OCI-LY7 (cell line): ENCODE results near the gene CFAP141. TPM values are rescaled to one million over a fixed set of nuclear protein-coding genes. Genes with fewer than 3 reads are reported as not detected.

Source experiments
- Bru-seq: library from RNA; stranded (reverse); fragments of 400-500 nt; gene quantifications from one replicate; lab custom pipeline; 2021; lab: Mats Ljungman, UMichigan
- BruChase-seq, 2 experiments: library from RNA; stranded (reverse); fragments of 400-500 nt; gene quantifications; one replicate each; lab custom pipeline; 2021; lab: Mats Ljungman, UMichigan
- BruUV-seq: library from RNA; stranded (reverse); fragments of 400-500 nt; replicated peaks from 2 replicates; lab custom pipeline; 2021; lab: Mats Ljungman, UMichigan
- CTCF ChIA-PET: fragments of 300-600 bp; sonication (Branson Sonifier 250); formaldehyde crosslinking; loops from one replicate; lab custom pipeline; 2022; ENCODE audit warnings: antibody characterized with exemption; ENCODE audit not compliant: unreplicated experiment; lab: Charles Lee
- POLR2A ChIA-PET: fragments of 300-600 bp; sonication (Branson Sonifier 250); formaldehyde crosslinking; loops from one replicate; lab custom pipeline; 2022; ENCODE audit warnings: antibody characterized with exemption; lab: Charles Lee
- DNase-seq: peaks from one replicate; pipeline ENCODE4 v3.0.0-alpha.2; 2015; ENCODE audit warnings: low spot score
- H2AFZ ChIP-seq: fragments of 200-600 bp; sonication (generic), shearing (Covaris generic); 2 replicates; pipeline ENCODE4 v1.6.1; 2014; ENCODE audit warnings: mild to moderate bottlenecking, antibody characterized with exemption, low read length, moderate library complexity
- H3K27ac ChIP-seq: fragments of 200-600 bp; sonication (generic); 2 replicates; pipeline ENCODE4 v1.5.1; 2014; ENCODE audit warnings: mixed run types, low read depth, mild to moderate bottlenecking, moderate library complexity, low read length, inconsistent platforms; ENCODE audit not compliant: poor library complexity, severe bottlenecking
- H3K36me3 ChIP-seq: fragments of 200-600 bp; sonication (generic); 2 replicates; pipeline ENCODE4 v1.6.1; 2014; ENCODE audit warnings: mild to moderate bottlenecking, antibody characterized with exemption, low read length, moderate library complexity, mixed read lengths; ENCODE audit not compliant: insufficient read depth
- H3K4me1 ChIP-seq: fragments of 200-600 bp; sonication (generic); 2 replicates; pipeline ENCODE4 v1.5.1; 2014; ENCODE audit warnings: mild to moderate bottlenecking, low read length; ENCODE audit not compliant: insufficient read depth, poor library complexity, severe bottlenecking
- H3K4me2 ChIP-seq: fragments of 200-600 bp; sonication (generic); 2 replicates; pipeline ENCODE4 v1.6.1; 2014; ENCODE audit warnings: mild to moderate bottlenecking, low read length
- H3K4me3 ChIP-seq: fragments of 200-600 bp; sonication (generic); 2 replicates; pipeline ENCODE4 v1.5.1; 2014; ENCODE audit warnings: mild to moderate bottlenecking, low read depth, low read length; ENCODE audit not compliant: poor library complexity, severe bottlenecking
- H3K79me2 ChIP-seq: fragments of 200-600 bp; sonication (generic); 2 replicates; pipeline ENCODE4 v1.6.1; 2016; ENCODE audit warnings: low read depth, mild to moderate bottlenecking, low read length, moderate library complexity, mixed read lengths; ENCODE audit not compliant: insufficient read depth
- H3K9me2 ChIP-seq: fragments of 200-600 bp; sonication (generic); 2 replicates; pipeline ENCODE4 v1.6.1; 2016; ENCODE audit warnings: mild to moderate bottlenecking, low read length, mixed read lengths; ENCODE audit not compliant: insufficient read depth
- H3K9me3 ChIP-seq: fragments of 200-600 bp; sonication (generic); 2 replicates; pipeline ENCODE4 v1.6.1; 2014; ENCODE audit warnings: mild to moderate bottlenecking, mixed run types, low read length, mixed read lengths
- H4K20me1 ChIP-seq: fragments of 200-600 bp; sonication (generic); 2 replicates; pipeline ENCODE4 v1.6.1; 2014; ENCODE audit warnings: mild to moderate bottlenecking, antibody characterized with exemption, low read length, moderate library complexity, mixed read lengths; ENCODE audit not compliant: insufficient read depth
- EZH2phosphoT487 ChIP-seq: fragments of 200-600 bp; sonication (generic); IDR thresholded peaks from 2 replicates; pipeline ENCODE4 v1.6.1; 2018; ENCODE audit warnings: low read depth, borderline replicate concordance, mild to moderate bottlenecking, mixed run types, antibody characterized with exemption, low read length, moderate library complexity, mixed read lengths
- intact Hi-C: fragments of 100-400 bp; cut with micrococcal nuclease; formaldehyde crosslinking; loops from one replicate; pipeline ENCODE4 v1.10.0; 2022; ENCODE audit not compliant: unreplicated experiment
- long read RNA-seq: library from polyadenylated mRNA; stranded (forward); transcript quantifications from one replicate; pipeline ENCODE4 v2.0.0, GENCODE V29; 2022
- total RNA-seq, 2 experiments: library from RNA; depleted of rRNA in 1 of 2; stranded (reverse); fragments of >200 nt in 1 of 2; shearing (Covaris generic) in 1 of 2; gene quantifications; 2 replicates each; pipeline ENCODE4 v1.2.3, GENCODE V29; 2014 to 2022
- TF ChIP-seq, protein P1 (sequence below): fragments of 200-600 bp; sonication (generic); conservative IDR thresholded peaks from 2 replicates; pipeline ENCODE4 v1.5.1; 2014; ENCODE audit warnings: mild to moderate bottlenecking, antibody characterized with exemption, low read length, moderate library complexity, mixed read lengths

Gene CFAP141
- total RNA-seq (2014; rRNA removed; shearing (Covaris generic)) (not detected in 2 replicates), total RNA-seq (2022) (not detected in 2 replicates), Bru-seq, nascent RNA (percentile 39 among the genes with signal in this experiment), BruChase-seq, experiment 1, labeled RNA remaining after a 6-hour chase (percentile 40 among the genes with signal in this experiment), BruChase-seq, experiment 2, labeled RNA remaining after a 2-hour chase (percentile 37 among the genes with signal in this experiment)
- long read RNA-seq: 0 reads

DNA sequence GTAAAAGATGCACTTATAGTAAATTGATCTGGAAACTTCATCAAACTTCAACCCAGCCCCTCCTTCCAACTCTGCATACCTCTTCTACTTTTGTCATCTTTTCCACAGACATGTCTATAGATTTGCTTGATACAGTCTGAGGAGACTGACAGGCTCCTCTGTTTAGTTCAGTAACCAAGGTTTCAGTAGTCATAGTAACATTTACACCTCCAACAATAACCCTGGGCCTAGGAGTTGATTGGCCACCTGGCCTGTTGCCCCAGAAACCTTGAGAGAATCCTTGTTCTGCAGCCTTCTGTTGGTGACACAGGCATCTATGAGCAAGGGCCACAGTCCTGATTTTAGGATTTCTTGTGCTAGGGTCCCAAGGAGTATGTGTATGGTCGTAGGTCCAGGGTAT lies at the start of gene CFAP141:
Gene CFAP141, minus strand, starts transcription at position 138 of the 400 bp plus-strand sequence. Its CDS starts 26 bp downstream, at position 112.
- H3K27ac ChIP-seq: no peak within 1 kb of the TSS
- H3K4me2 ChIP-seq: no peak within 1 kb of the TSS
- TF ChIP-seq, protein P1, sequence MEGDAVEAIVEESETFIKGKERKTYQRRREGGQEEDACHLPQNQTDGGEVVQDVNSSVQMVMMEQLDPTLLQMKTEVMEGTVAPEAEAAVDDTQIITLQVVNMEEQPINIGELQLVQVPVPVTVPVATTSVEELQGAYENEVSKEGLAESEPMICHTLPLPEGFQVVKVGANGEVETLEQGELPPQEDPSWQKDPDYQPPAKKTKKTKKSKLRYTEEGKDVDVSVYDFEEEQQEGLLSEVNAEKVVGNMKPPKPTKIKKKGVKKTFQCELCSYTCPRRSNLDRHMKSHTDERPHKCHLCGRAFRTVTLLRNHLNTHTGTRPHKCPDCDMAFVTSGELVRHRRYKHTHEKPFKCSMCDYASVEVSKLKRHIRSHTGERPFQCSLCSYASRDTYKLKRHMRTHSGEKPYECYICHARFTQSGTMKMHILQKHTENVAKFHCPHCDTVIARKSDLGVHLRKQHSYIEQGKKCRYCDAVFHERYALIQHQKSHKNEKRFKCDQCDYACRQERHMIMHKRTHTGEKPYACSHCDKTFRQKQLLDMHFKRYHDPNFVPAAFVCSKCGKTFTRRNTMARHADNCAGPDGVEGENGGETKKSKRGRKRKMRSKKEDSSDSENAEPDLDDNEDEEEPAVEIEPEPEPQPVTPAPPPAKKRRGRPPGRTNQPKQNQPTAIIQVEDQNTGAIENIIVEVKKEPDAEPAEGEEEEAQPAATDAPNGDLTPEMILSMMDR: no peak
- TF ChIP-seq EZH2phosphoT487: no peak
- BruUV-seq: no TSS peak
- ChIA-PET CTCF (no interaction called here), POLR2A (no interaction called here)
- no peak within 1 kb of the TSS for H2AFZ ChIP-seq
- no peaks in the 10 kb centered on the region for H3K9me3 ChIP-seq
- no peaks in the 10 kb centered on the region for H3K79me2 ChIP-seq
- DNase-seq: no peak
- H3K4me3 ChIP-seq: no peak within 1 kb of the TSS
- no peaks in the 10 kb centered on the region for H3K4me1 ChIP-seq
- peaks cover 59% of the 10 kb centered on the region for H3K36me3 ChIP-seq
- H3K9me2 ChIP-seq: no peaks in the 10 kb centered on the region
- no peaks in the 10 kb centered on the region for H4K20me1 ChIP-seq
- intact Hi-C loops: no loop called here

DNA sequence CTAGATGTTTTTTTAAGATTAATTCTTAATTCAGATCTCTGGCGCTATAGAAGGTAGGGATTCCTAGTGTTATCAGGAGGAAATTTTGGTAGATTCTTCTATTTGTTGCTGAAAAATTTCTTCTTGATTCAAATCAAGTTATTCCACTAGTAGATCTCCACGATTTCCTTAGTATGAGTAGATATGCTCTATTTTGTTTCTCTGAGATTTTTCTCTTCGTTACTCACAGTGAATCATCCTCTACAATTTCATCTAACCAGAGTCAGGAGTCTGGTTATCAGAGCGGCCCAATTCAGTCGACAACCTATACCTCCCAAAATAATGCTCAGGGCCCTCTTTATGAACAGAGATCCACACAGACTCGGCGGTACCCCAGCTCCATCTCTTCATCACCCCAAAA lies 47.5 kb upstream of the CFAP141 start:
- Histone ChIP-seq H3K27ac (no peak overlapping the region), H3K4me1 (no peaks in the 10 kb centered on the region), H3K9me2 (no peaks in the 10 kb centered on the region), H3K4me3 (no peak overlapping the region), H3K4me2 (no peak overlapping the region), H2AFZ (no peak overlapping the region), H3K9me3 (no peaks in the 10 kb centered on the region), H3K79me2 (no peaks in the 10 kb centered on the region), H4K20me1 (no peaks in the 10 kb centered on the region), H3K36me3 (peaks cover 100% of the 10 kb centered on the region)
- intact Hi-C loops: no loop called here
- no peak for DNase-seq
- CTCF ChIA-PET: interaction anchor here (0.5 kb wide), 1 partner anchor 39 kb away, joined by 3 read pairs; no protein-coding TSS in a partner anchor
- no TSS peak for BruUV-seq
- POLR2A ChIA-PET: no interaction called here
- TF ChIP-seq, protein P1: no peak
- TF ChIP-seq EZH2phosphoT487: no peak

DNA sequence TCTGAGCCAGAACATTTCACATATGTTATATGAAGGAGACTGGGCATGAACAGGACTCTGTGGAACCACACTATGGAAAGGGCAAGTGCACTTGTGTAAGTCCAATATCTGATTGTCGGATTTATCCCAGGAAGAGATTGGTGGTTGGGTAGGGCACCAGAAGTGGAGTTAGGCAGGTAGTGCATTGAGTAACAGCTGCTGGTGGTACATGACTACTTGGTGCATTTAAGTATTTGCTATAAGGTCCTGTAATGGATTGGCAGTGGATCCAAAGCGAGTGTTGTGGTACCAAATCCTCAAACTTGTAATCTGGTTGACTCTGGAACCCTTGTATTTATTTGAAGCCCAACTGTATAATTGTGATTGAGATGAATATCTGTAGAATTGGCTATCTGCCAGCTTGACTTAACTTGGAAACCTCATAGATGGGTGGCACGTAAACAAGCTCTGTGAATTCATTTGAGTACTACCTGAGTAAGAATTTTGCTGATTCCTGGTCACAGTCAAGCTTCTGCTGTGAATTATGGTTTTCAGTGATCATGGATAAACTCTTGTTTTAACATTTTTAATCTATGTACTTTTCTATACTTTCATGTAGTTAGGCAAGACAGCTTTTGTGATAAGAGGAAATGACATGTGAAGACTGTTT lies 35.7 kb upstream of the CFAP141 start:
- TF ChIP-seq, protein P1: no peak
- no peak for TF ChIP-seq EZH2phosphoT487
- H3K79me2 ChIP-seq: peaks cover 33% of the 10 kb centered on the region
- H3K4me2 ChIP-seq: no peak overlapping the region
- H3K36me3 ChIP-seq: peaks cover 100% of the 10 kb centered on the region
- H3K9me3 ChIP-seq: no peaks in the 10 kb centered on the region
- no peak overlapping the region for H3K27ac ChIP-seq
- intact Hi-C loops: no loop called here
- H4K20me1 ChIP-seq: peaks cover 4% of the 10 kb centered on the region; the same call in 1 of the 2 replicates
- no peak overlapping the region for H3K4me3 ChIP-seq
- CTCF ChIA-PET: no interaction called here
- H2AFZ ChIP-seq: no peak overlapping the region
- POLR2A ChIA-PET: no interaction called here
- H3K4me1 ChIP-seq: no peaks in the 10 kb centered on the region
- no TSS peak for BruUV-seq
- no peaks in the 10 kb centered on the region for H3K9me2 ChIP-seq
- no peak for DNase-seq
